Tibial nerve (tissue), 4 donors: ENCODE data around the gene OR2B2.

Experiments used
- EP300 ChIP-seq, 2 donors: sonication (generic); formaldehyde crosslinking; IDR thresholded peaks; one replicate each; pipeline ENCODE4 v1.6.1; 2017; ENCODE audit warnings: antibody characterized with exemption in 2 of 2, mild to moderate bottlenecking in 1 of 2
- POLR2A ChIP-seq, 2 donors: fragments of 450-650 bp; IDR thresholded peaks; one replicate each; pipeline ENCODE4 v1.6.1; 2017; ENCODE audit warnings: antibody characterized with exemption in 2 of 2, mild to moderate bottlenecking in 2 of 2, moderate library complexity in 2 of 2
- TF ChIP-seq, protein P1 (sequence below), 5 experiments: fragments of 200-600 bp in 3 of 5; fragments of 450-650 bp in 2 of 5; sonication (generic) in 3 of 5; IDR thresholded peaks; one replicate each; pipeline ENCODE4 v1.5.1; 2016 to 2019; ENCODE audit warnings: antibody characterized with exemption in 5 of 5, mild to moderate bottlenecking in 3 of 5, moderate library complexity in 2 of 5

- no peak for TF ChIP-seq POLR2A (IDR thresholded peaks at IDR 0.05)
- TF ChIP-seq, protein P1, sequence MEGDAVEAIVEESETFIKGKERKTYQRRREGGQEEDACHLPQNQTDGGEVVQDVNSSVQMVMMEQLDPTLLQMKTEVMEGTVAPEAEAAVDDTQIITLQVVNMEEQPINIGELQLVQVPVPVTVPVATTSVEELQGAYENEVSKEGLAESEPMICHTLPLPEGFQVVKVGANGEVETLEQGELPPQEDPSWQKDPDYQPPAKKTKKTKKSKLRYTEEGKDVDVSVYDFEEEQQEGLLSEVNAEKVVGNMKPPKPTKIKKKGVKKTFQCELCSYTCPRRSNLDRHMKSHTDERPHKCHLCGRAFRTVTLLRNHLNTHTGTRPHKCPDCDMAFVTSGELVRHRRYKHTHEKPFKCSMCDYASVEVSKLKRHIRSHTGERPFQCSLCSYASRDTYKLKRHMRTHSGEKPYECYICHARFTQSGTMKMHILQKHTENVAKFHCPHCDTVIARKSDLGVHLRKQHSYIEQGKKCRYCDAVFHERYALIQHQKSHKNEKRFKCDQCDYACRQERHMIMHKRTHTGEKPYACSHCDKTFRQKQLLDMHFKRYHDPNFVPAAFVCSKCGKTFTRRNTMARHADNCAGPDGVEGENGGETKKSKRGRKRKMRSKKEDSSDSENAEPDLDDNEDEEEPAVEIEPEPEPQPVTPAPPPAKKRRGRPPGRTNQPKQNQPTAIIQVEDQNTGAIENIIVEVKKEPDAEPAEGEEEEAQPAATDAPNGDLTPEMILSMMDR (IDR thresholded peaks at IDR 0.05), result no peak
- no peak for TF ChIP-seq EP300 (IDR thresholded peaks at IDR 0.05)
Observed at GRCh38 chr6:27862396-27863066, 49.7 kb downstream of the OR2B2 start.
